Kidney tubule cell (primary cell): ENCODE results near the gene ABCA8.
"Not testable (repeated sequence)": the region's sequence is repeated elsewhere in the genome, so short reads cannot be mapped to it uniquely, and the experiment has no call there.

Source experiments
- DNase-seq: peaks from one replicate; pipeline ENCODE4 v3.0.0-alpha.2; 2018; ENCODE audit warnings: low spot score

Gene ABCA8

GRCh38 chr17:68829211-68829610 lies 126.0 kb downstream of the ABCA8 start:
- DNase-seq = no peak

- DNase-seq = no peak
These were observed 130.5 kb downstream of the ABCA8 start for GRCh38 chr17:68824707-68825106.

DNA sequence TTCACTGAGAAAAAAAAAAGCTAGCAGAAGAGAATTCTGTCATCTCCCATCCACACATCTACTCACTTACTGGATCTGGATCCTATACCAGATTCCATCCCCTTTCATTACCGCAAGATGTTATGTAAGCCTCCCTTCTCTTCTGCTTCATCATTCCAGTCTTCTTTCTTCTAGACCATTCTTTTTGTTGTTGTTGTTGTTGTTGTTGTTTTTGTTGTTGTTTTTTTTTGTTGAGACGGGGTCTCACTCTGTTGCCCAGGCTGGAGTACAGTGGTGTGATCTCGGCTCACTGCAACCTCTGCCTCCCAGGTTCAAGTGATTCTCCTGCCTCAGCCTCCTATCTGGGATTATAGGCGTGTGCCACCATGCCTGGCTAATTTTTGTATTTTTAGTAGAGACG lies 131.0 kb downstream of the ABCA8 start:
- not testable (repeated sequence) for DNase-seq

- DNase-seq = no peak
These were observed 132.4 kb downstream of the ABCA8 start for GRCh38 chr17:68822719-68823289.

DNA sequence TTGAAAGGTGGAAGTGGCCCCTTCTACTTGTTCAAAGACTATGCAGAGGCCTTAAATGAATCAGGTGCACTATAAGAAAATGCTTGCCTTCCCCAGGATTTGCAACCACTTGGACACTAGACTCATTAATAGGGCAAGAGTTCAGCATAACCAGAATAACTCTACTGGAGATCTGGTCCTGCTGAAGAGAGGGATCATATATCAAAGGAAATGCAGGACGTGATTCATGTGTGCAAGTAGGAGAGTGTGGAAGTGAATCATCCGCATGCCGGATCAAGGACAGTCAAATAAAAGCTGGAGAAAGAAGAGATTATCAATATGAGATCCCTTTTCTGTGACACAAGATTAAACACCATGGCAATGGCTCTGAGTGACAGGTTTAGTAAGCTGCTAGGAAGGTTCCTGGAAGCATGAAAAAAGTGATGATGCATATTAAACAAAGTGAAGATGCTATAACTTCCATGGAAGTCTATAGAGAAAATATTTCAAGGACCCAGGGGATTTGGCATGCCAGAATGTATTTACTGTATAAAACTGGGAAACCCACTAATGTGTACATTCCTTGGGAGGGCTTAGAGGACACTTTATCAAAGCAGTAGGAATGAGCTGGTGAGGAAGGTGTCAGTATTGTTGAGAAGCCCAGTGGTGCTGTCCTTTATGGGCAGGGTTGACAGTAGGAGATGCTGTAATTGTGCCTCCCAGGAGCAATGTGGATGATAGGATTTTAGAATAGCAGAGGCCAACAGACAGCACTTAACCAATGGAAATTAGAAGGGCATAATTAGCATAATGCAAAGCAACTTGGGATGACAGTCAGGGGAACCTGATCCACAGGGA lies 133.1 kb downstream of the ABCA8 start:
- DNase-seq = peak; percentile 90

- DNase-seq = no peak
These were observed 134.2 kb downstream of the ABCA8 start for GRCh38 chr17:68820825-68821481.

DNA sequence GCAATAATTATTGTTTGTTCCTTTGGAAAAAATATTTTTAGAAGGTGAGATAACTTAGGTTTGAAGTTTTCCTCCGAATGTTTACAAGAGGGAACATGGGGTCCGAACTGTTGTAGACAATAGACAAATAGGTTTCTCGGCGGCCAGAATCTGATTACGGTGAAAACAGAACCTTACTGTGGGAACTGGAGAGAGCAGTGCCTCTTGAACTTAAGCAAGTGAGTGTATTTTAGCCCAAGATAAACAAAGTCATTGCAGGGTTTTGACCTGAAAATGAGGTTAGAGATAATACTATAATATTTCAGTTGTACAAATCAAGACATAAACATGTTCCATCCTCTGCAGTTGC lies 134.7 kb downstream of the ABCA8 start:
- DNase-seq = no peak

DNA sequence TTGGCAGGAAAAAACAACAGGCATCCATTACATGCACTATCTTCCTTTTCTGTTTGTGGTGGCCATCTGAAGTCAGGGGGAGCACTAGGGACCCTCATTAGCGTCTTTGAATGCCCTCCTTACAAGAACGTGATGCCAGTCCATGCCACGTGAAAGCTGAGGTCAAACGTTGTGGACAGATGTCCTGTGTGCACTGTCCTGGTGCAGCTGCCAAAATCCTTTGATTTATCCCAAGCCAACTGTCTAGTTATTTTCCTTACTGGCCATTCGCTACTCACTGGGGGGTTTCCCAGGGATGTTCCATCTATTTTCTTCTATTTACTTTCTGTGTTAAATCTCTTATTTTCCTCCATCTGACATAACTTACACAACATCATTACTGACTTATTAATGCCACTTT lies 135.7 kb downstream of the ABCA8 start:
- DNase-seq = no peak
